K562 (cell line): ENCODE data around the gene TSPAN11. TPM values are rescaled to one million over a fixed set of nuclear protein-coding genes. Genes with fewer than 3 reads are reported as not detected.

ENCODE experiments used
- ATAC-seq: fragments of 200-7000 bp; cut with Tn5 transposase; 3 replicates; pipeline ENCODE4 v1.9.1; 2020; ENCODE audit warnings: moderate library complexity
- BruUV-seq: library from RNA; stranded (reverse); fragments of 400-500 nt; replicated peaks from 2 replicates; lab custom pipeline; 2021; lab: Mats Ljungman, UMichigan
- CTCF ChIA-PET: fragments of 300-600 bp; formaldehyde crosslinking; extraction: SDS; loops from one replicate; lab custom pipeline; 2021; ENCODE audit warnings: low intra/inter-chr PET ratio; lab: Yijun Ruan, JAX
- POLR2A ChIA-PET: fragments of 300-600, 350-650 bp; sonication (Branson Sonifier 250); formaldehyde crosslinking; extraction: SDS; loops from one replicate; lab custom pipeline; 2021; ENCODE audit warnings: antibody characterized with exemption, inconsistent platforms; lab: Yijun Ruan, JAX
- DNase-seq, 4 experiments: peaks; one replicate each; pipeline versions ENCODE4 v3.0.0 to v3.0.0-alpha.2; 2011 to 2018; ENCODE audit warnings: low spot score in 3 of 4, mixed read lengths in 3 of 4; ENCODE audit errors: extremely low read depth in 1 of 4
- FAIRE-seq: peaks from 2 replicates; lab custom pipeline; 2011; peaks lifted over from hg19 to GRCh38; lab: Jason Lieb, UNC
- H2AFZ ChIP-seq: 2 replicates; pipeline ENCODE4 v1.6.0; 2011; ENCODE audit warnings: low read depth, low read length, control low read depth, inconsistent platforms
- H3K27ac ChIP-seq: fragments of 200-600 bp; 3 replicates; pipeline ENCODE4 v1.8.0; 2011; ENCODE audit warnings: low read depth, mild to moderate bottlenecking, control low read depth, inconsistent platforms, low read length, moderate library complexity, mixed read lengths; ENCODE audit errors: extremely low read depth
- H3K27me3 ChIP-seq, 2 experiments: fragments of 300-600 bp in 1 of 2; 2 replicates in 1 of 2; 3 replicates in 1 of 2; pipeline versions ENCODE4 v1.6.0 to v1.8.0; 2011; ENCODE audit warnings: inconsistent platforms in 2 of 2, low read length in 2 of 2, mild to moderate bottlenecking in 1 of 2, mixed read lengths in 1 of 2, moderate library complexity in 1 of 2; ENCODE audit not compliant: control insufficient read depth in 2 of 2, insufficient read depth in 2 of 2
- H3K36me3 ChIP-seq: fragments of 300-600 bp; 3 replicates; pipeline ENCODE4 v1.8.0; 2011; ENCODE audit warnings: mild to moderate bottlenecking, low read length, inconsistent platforms; ENCODE audit not compliant: control insufficient read depth, insufficient read depth
- H3K4me1 ChIP-seq, 2 experiments: fragments of 200-600 bp in 1 of 2; replicated peaks in 1 of 2; 2 replicates in 1 of 2; 3 replicates in 1 of 2; pipeline versions ENCODE4 v1.5.1 to v1.8.0; 2011; ENCODE audit warnings: inconsistent platforms in 2 of 2, low read length in 2 of 2, mild to moderate bottlenecking in 1 of 2, mixed read lengths in 1 of 2, moderate library complexity in 1 of 2; ENCODE audit not compliant: control insufficient read depth in 2 of 2, insufficient read depth in 2 of 2
- H3K4me2 ChIP-seq: 2 replicates; pipeline ENCODE4 v1.6.1; 2011; ENCODE audit warnings: low read length, control low read depth, inconsistent platforms, mixed read lengths; ENCODE audit not compliant: insufficient read depth
- H3K4me3 ChIP-seq: fragments of 200-600 bp; sonication (generic), shearing (Covaris generic); 2 replicates; pipeline ENCODE4 v1.5.1; 2016; ENCODE audit warnings: control low read depth, inconsistent platforms
- H3K79me2 ChIP-seq: fragments of 200-600 bp; 3 replicates; pipeline ENCODE4 v1.8.0; 2011; ENCODE audit warnings: low read length, inconsistent platforms; ENCODE audit not compliant: control insufficient read depth, insufficient read depth
- H3K9ac ChIP-seq, 2 experiments: 2 replicates each; pipeline versions ENCODE4 v1.6.0 to v1.6.1; 2011; ENCODE audit warnings: low read depth in 2 of 2, low read length in 2 of 2, control low read depth in 1 of 2, inconsistent platforms in 1 of 2, mild to moderate bottlenecking in 1 of 2, mixed read lengths in 1 of 2; ENCODE audit not compliant: insufficient read depth in 1 of 2
- H3K9me1 ChIP-seq: one replicate; pipeline ENCODE4 v1.6.0; 2011; ENCODE audit warnings: inconsistent platforms, mild to moderate bottlenecking, low read length, moderate library complexity; ENCODE audit not compliant: control insufficient read depth, insufficient read depth
- H3K9me3 ChIP-seq: replicated peaks from 2 replicates; pipeline ENCODE4 v1.5.1; 2011; ENCODE audit warnings: low read depth, low read length, inconsistent platforms; ENCODE audit not compliant: control insufficient read depth, insufficient read depth
- H4K20me1 ChIP-seq: replicated peaks from 2 replicates; pipeline ENCODE4 v1.6.1; 2011; ENCODE audit warnings: low read length, inconsistent platforms, mixed read lengths; ENCODE audit not compliant: control insufficient read depth, insufficient read depth
- BHLHE40 ChIP-seq: IDR thresholded peaks from 2 replicates; pipeline ENCODE4 v1.6.1; 2011; ENCODE audit warnings: low read length, improper control_type of control experiment
- CHD1 ChIP-seq: fragments of 200-600 bp; sonication (generic); IDR thresholded peaks from one replicate; pipeline ENCODE4 v1.6.1; 2012; ENCODE audit warnings: mild to moderate bottlenecking, moderate library complexity, low read length, inconsistent platforms
- COPS2 ChIP-seq: fragments of 450-650 bp; conservative IDR thresholded peaks from 2 replicates; pipeline ENCODE4 v1.6.1; 2016; ENCODE audit warnings: mild to moderate bottlenecking, moderate library complexity
- DEAF1 ChIP-seq: fragments of 450-650 bp; formaldehyde crosslinking; IDR thresholded peaks from 2 replicates; pipeline ENCODE4 v1.4.0; 2020; ENCODE audit warnings: mild to moderate bottlenecking, moderate library complexity
- EWSR1 ChIP-seq: fragments of 450-650 bp; IDR thresholded peaks from 2 replicates; pipeline ENCODE4 v1.6.1; 2018; ENCODE audit warnings: borderline replicate concordance, mild to moderate bottlenecking, low read depth, moderate library complexity; ENCODE audit not compliant: partially characterized antibody
- KAT7 ChIP-seq: sonication (generic); formaldehyde crosslinking; IDR thresholded peaks from 2 replicates; pipeline ENCODE4 v1.8.0; 2022; ENCODE audit warnings: missing genetic modification reagents, mild to moderate bottlenecking, borderline replicate concordance
- MTA2 ChIP-seq: fragments of 450-650 bp; IDR thresholded peaks from 2 replicates; pipeline ENCODE4 v1.6.1; 2016; ENCODE audit warnings: low read depth
- POLR3A ChIP-seq: IDR thresholded peaks from 2 replicates; pipeline ENCODE4 v1.6.1; 2011; ENCODE audit warnings: borderline replicate concordance, mild to moderate bottlenecking, moderate library complexity; ENCODE audit not compliant: insufficient read length, insufficient read depth; ENCODE audit errors: extremely low read depth
- SP2 ChIP-seq: IDR thresholded peaks from 2 replicates; pipeline ENCODE4 v1.6.1; 2011; ENCODE audit warnings: mild to moderate bottlenecking, low read depth, low read length, moderate library complexity; ENCODE audit not compliant: poor library complexity, severe bottlenecking; ENCODE audit errors: extremely low read depth
- TARDBP ChIP-seq: fragments of 450-650 bp; IDR thresholded peaks from 2 replicates; pipeline ENCODE4 v1.6.1; 2016
- ZBTB34 ChIP-seq: fragments of 250-450 bp; sonication (Bioruptor Pico); IDR thresholded peaks from 2 replicates; pipeline ENCODE4 v1.8.0; 2021; ENCODE audit warnings: mild to moderate bottlenecking, moderate library complexity
- ZNF311 ChIP-seq: fragments of 250-450 bp; sonication (Bioruptor Pico); IDR thresholded peaks from 2 replicates; pipeline ENCODE4 v1.4.0; 2020; ENCODE audit warnings: mild to moderate bottlenecking, moderate library complexity
- ZNF668 ChIP-seq: fragments of 250-450 bp; sonication (Bioruptor Pico); IDR thresholded peaks from 2 replicates; pipeline ENCODE4 v1.8.0; 2022; ENCODE audit warnings: mild to moderate bottlenecking, inconsistent platforms
- WGBS: fragments of 100-300 bp; shearing (Covaris generic); methylation state at CpG from one replicate; pipeline ENCODE4 v1.1.6; 2016; ENCODE audit warnings: low coverage, mixed read lengths; ENCODE audit not compliant: insufficient coverage; ENCODE audit errors: missing lambda C conversion rate; 5-methylcytosine and 5-hydroxymethylcytosine counted together
- in situ Hi-C: fragments of 300-500 bp; cut with MboI; formaldehyde crosslinking; loops from 4 replicates; pipeline ENCODE4 v1.15.0; 2018; ENCODE audit warnings: inconsistent platforms, mixed read lengths
- intact Hi-C: fragments of 100-400 bp; cut with micrococcal nuclease; formaldehyde crosslinking; loops from 2 replicates; pipeline ENCODE4 v1.14.2; 2022
- polyA plus RNA-seq, 8 experiments: library from polyadenylated mRNA; depleted of rRNA in 4 of 8; stranded (reverse) in 5 of 8; unstranded in 3 of 8; fragments of >200 nt; fragmentation: Nextera tagmentation in 2 of 8; fragmentation: Illumina TruSeq in 1 of 8; extraction: Ambion mirVana in 2 of 8; extraction: Trizol in 1 of 8; gene quantifications; 2 replicates each; pipeline versions ENCODE4 v1.2.1 to v1.2.3, GENCODE V29; 2011 to 2014; ENCODE audit warnings: inconsistent platforms in 1 of 8, missing spikeins in 1 of 8
- total RNA-seq, 7 experiments: library from RNA; depleted of rRNA in 6 of 7; stranded (reverse); fragments of >200 nt in 6 of 7; fragmentation: Illumina TruSeq in 2 of 7; extraction: Trizol in 2 of 7; gene quantifications; 2 replicates each; pipeline versions ENCODE4 v1.2.1 to v1.2.3, GENCODE V29; 2011 to 2021; ENCODE audit warnings: low replicate concordance in 1 of 7

The TSPAN11 gene
- total and polyA plus RNA-seq, 9 of the 15 experiments (the other 6 are each of a cell fraction or from before 2014, with no cell fraction given): not detected

GRCh38 chr12:30930641-30931040 is 4.1 kb downstream of the TSPAN11 start:
- no peak overlapping the region for H2AFZ ChIP-seq
- no peak for TF ChIP-seq KAT7
- no peak for TF ChIP-seq BHLHE40
- no peak for TF ChIP-seq ZNF311 (CRISPR knock-in tag)
- TF ChIP-seq POLR3A: no peak
- no peak for TF ChIP-seq ZNF668
- no peak for TF ChIP-seq CHD1
- no peak for TF ChIP-seq MTA2
- TF ChIP-seq TARDBP: no peak
- no peak for TF ChIP-seq ZBTB34 (CRISPR knock-in tag)
- no peak for TF ChIP-seq EWSR1
- TF ChIP-seq COPS2: no peak
- TF ChIP-seq DEAF1: no peak
- no peak for TF ChIP-seq SP2

More at GRCh38 chr12:30930641-30931040, 4.1 kb downstream of the TSPAN11 start:
- in situ Hi-C loops (no loop called here), intact Hi-C loops (no loop called here)
- no peak overlapping the region for H3K27ac ChIP-seq
- no peaks in the 10 kb centered on the region for H3K79me2 ChIP-seq
- ChIA-PET CTCF (no interaction called here), POLR2A (no interaction called here)
- no TSS peak for BruUV-seq
- H3K27me3 ChIP-seq: peaks cover 35 to 70% of the 10 kb centered on the region in 2 experiments; a peak in 4 of 5 replicates
- no peaks in the 10 kb centered on the region for H3K9me3 ChIP-seq
- no peak overlapping the region for H3K4me2 ChIP-seq
- no peak overlapping the region for H3K4me3 ChIP-seq
- H3K9ac ChIP-seq: no peak overlapping the region
- WGBS: 0% methylated on average over 5 of the region's 5 CpGs
- FAIRE-seq: no peak
- H3K36me3 ChIP-seq: no peaks in the 10 kb centered on the region
- ATAC-seq: no peak
- no peaks in the 10 kb centered on the region for H3K4me1 ChIP-seq
- H3K9me1 ChIP-seq: no peaks in the 10 kb centered on the region
- DNase-seq: no peak
- no peaks in the 10 kb centered on the region for H4K20me1 ChIP-seq
